Glutamatergic neuron (in vitro differentiated cells): ENCODE results near the gene CASP14. TPM values are rescaled to one million over a fixed set of nuclear protein-coding genes. Genes with fewer than 3 reads are reported as not detected.

Source experiments
- total RNA-seq: library from RNA; stranded (reverse); fragmentation: NEBNext Ultra II Directional; extraction: Animal tissue kit (Norgen Biotek cat#: 25700); gene quantifications from one replicate; pipeline ENCODE4 v1.2.1, GENCODE V29; 2021; ENCODE audit not compliant: unreplicated experiment

CASP14 gene
- total RNA-seq, 1 donor from 2014 or later, result not detected

Other genes starting within 250 kb of the CASP14 start
- gene OR7A5, start 214.3 kb upstream of the CASP14 start, total RNA-seq, result not detected
- gene OR7C1, start 214.3 kb upstream of the CASP14 start, total RNA-seq, result not detected
- gene OR7A10, start 200.6 kb upstream of the CASP14 start, total RNA-seq, result not detected
- not detected for gene OR7A17, start 163.3 kb upstream of the CASP14 start, total RNA-seq
- not detected for gene OR7C2, start 108.0 kb upstream of the CASP14 start, total RNA-seq
- 22.8 TPM for gene SLC1A6, start 69.6 kb upstream of the CASP14 start, total RNA-seq
- gene OR1I1, start 32.7 kb downstream of the CASP14 start, total RNA-seq, result not detected
- gene SYDE1, start 57.9 kb downstream of the CASP14 start, total RNA-seq, result 0.71 TPM
- gene NOTCH3, start 151.5 kb downstream of the CASP14 start, total RNA-seq, result 3.6 TPM
- gene EPHX3, start 183.0 kb downstream of the CASP14 start, total RNA-seq, result 0.61 TPM